H1 (cell line): Measurements from ENCODE around the gene HS3ST5.

Experiments used
- ATF2 ChIP-seq: IDR thresholded peaks from 2 replicates; pipeline ENCODE4 v1.6.1; 2012; ENCODE audit warnings: low read length, inconsistent platforms
- ATF3 ChIP-seq: IDR thresholded peaks from 2 replicates; pipeline ENCODE4 v1.6.1; 2011; ENCODE audit warnings: low read depth, mild to moderate bottlenecking, low read length; ENCODE audit not compliant: insufficient read depth
- CHD1 ChIP-seq: IDR thresholded peaks from 2 replicates; pipeline ENCODE4 v1.6.1; 2012; ENCODE audit warnings: low read depth, low read length, improper control_type of control experiment
- CREB1 ChIP-seq: IDR thresholded peaks from 2 replicates; pipeline ENCODE4 v1.6.1; 2012; ENCODE audit warnings: inconsistent platforms
- CTCF ChIP-seq, 3 experiments: IDR thresholded peaks; 1 replicate in 2 of 3; 2 replicates in 1 of 3; pipeline versions ENCODE4 v1.5.1 to v1.6.1; 2011; ENCODE audit warnings: low read length in 3 of 3, mild to moderate bottlenecking in 3 of 3, inconsistent platforms in 2 of 3, low read depth in 1 of 3, moderate library complexity in 1 of 3; ENCODE audit not compliant: insufficient read depth in 1 of 3; ENCODE audit errors: control extremely low read depth in 1 of 3
- EZH2 ChIP-seq: fragments of 200-600 bp; sonication (generic); IDR thresholded peaks from 2 replicates; pipeline ENCODE4 v1.7.1; 2012; ENCODE audit warnings: low read depth, mild to moderate bottlenecking, moderate library complexity, low read length, inconsistent platforms; ENCODE audit not compliant: severe bottlenecking
- HDAC2 ChIP-seq, 2 experiments: fragments of 300-600 bp in 1 of 2; sonication (generic) in 1 of 2; IDR thresholded peaks; 2 replicates each; pipeline ENCODE4 v1.6.1; 2011 to 2012; ENCODE audit warnings: low read depth in 2 of 2, low read length in 2 of 2, mild to moderate bottlenecking in 2 of 2, moderate library complexity in 2 of 2, borderline replicate concordance in 1 of 2, inconsistent platforms in 1 of 2
- POLR2A ChIP-seq, 2 experiments: IDR thresholded peaks; 1 replicate in 1 of 2; 2 replicates in 1 of 2; pipeline ENCODE4 v1.6.1; 2011; ENCODE audit warnings: low read depth in 2 of 2, low read length in 2 of 2, mild to moderate bottlenecking in 2 of 2; ENCODE audit errors: control extremely low read depth in 1 of 2
- POLR2AphosphoS5 ChIP-seq: IDR thresholded peaks from 2 replicates; pipeline ENCODE4 v1.6.1; 2011; ENCODE audit warnings: low read depth, low read length
- RAD21 ChIP-seq, 2 experiments: IDR thresholded peaks in 1 of 2; conservative IDR thresholded peaks in 1 of 2; 2 replicates each; pipeline ENCODE4 v1.6.1; 2011; ENCODE audit warnings: low read depth in 2 of 2, low read length in 2 of 2, improper control_type of control experiment in 1 of 2, inconsistent platforms in 1 of 2, mild to moderate bottlenecking in 1 of 2, moderate library complexity in 1 of 2
- YY1 ChIP-seq: IDR thresholded peaks from 2 replicates; pipeline ENCODE4 v1.6.1; 2011; ENCODE audit warnings: low read depth, mild to moderate bottlenecking, low read length

GRCh38 chr6:114032721-114033120 is 310.1 kb downstream of the HS3ST5 start:
- TF ChIP-seq ATF2 (no peak), POLR2AphosphoS5 (no peak), EZH2 (no peak), ATF3 (no peak), YY1 (no peak), HDAC2 (IDR thresholded peaks at IDR 0.05; ENCODE audit: borderline replicate concordance in 1 of 2, low read depth in 2 of 2, low read length in 2 of 2) (no peak), CREB1 (no peak), CHD1 (no peak), CTCF (IDR thresholded peaks at IDR 0.05; ENCODE audit: control extremely low read depth in 1 of 3, insufficient read depth in 1 of 3, low read depth in 1 of 3, low read length in 3 of 3) (no peak), RAD21 (IDR thresholded peaks at IDR 0.05 in 1 of 2, conservative IDR thresholded peaks at IDR 0.05 in 1 of 2; ENCODE audit: low read depth in 2 of 2, low read length in 2 of 2) (no peak), POLR2A (IDR thresholded peaks at IDR 0.05; ENCODE audit: control extremely low read depth in 1 of 2, low read depth in 2 of 2, low read length in 2 of 2) (no peak)
